NT2/D1 (cell line): Measurements from ENCODE around the gene VPS50.

Experiments
- SUZ12 ChIP-seq: IDR thresholded peaks from 2 replicates; pipeline ENCODE4 v1.6.1; 2011; ENCODE audit not compliant: insufficient read length, insufficient read depth; ENCODE audit errors: extremely low read depth
- YY1 ChIP-seq: IDR thresholded peaks from 2 replicates; pipeline ENCODE4 v1.6.1; 2011; ENCODE audit not compliant: insufficient read length, insufficient read depth

- no peak for TF ChIP-seq YY1
- no peak for TF ChIP-seq SUZ12
These were observed 129.7 kb downstream of the VPS50 start for GRCh38 chr7:93361853-93362252.
